ENCODE data around the gene PTPN13. TPM values are rescaled to one million over a fixed set of nuclear protein-coding genes. Genes with fewer than 3 reads are reported as not detected.

The PTPN13 gene
- total RNA-seq (not detected), polyA plus RNA-seq (not detected), total RNA-seq (0 to 1.1 (median 0.38) reads per million in 6 experiments)

- POLR2A ChIA-PET: no interaction called here
- no peaks in the 10 kb centered on the region for H3K36me3 Mint-ChIP-seq
Measured at GRCh38 chr4:86593688-86594558, at the start of gene PTPN13. PTPN13 (plus strand) TSS chr4:86594315; CDS start chr4:86635257, 40,942 bp downstream.

GRCh38 chr4:86547140-86547539 lies 47.0 kb upstream of the PTPN13 start:
- Mint-ChIP-seq H3K9me3 (peaks cover 0 to 5% (median 0%) of the 10 kb centered on the region in 9 donors), H3K36me3 (no peaks in the 10 kb centered on the region), H3K4me1 (peaks cover 0 to 13% (median 7%) of the 10 kb centered on the region in 4 donors), H3K27ac (no peak overlapping the region), H3K27me3 (peaks cover 2 to 12% (median 5%) of the 10 kb centered on the region in 5 donors), H3K4me3 (no peak overlapping the region)
- ATAC-seq (no peak), DNase-seq (no peak)
- POLR2A ChIA-PET: no interaction called here

More at GRCh38 chr4:86593688-86594558, at the start of gene PTPN13:
- ATAC-seq: peak; percentile 46 to 82
- peak within 1 kb of the TSS in 1 of 10 donors; percentile 12 for H3K27ac Mint-ChIP-seq
- DNase-seq: peak in 5 of 10 donors; percentile 1 to 67 (median 20)
- H3K27me3 Mint-ChIP-seq: peaks cover 23 to 64% (median 35%) of the 10 kb centered on the region in 5 donors
- peaks cover 0 to 3% (median 0%) of the 10 kb centered on the region in 9 donors for H3K9me3 Mint-ChIP-seq
- H3K4me3 Mint-ChIP-seq: peak within 1 kb of the TSS; percentile 63 to 89 (median 80)
- H3K4me1 Mint-ChIP-seq: peaks cover 8 to 17% (median 14%) of the 10 kb centered on the region in 4 donors

GRCh38 chr4:86549163-86549788 lies 44.8 kb upstream of the PTPN13 start:
- Mint-ChIP-seq H3K27me3 (peaks cover 3 to 12% (median 5%) of the 10 kb centered on the region in 5 donors), H3K4me3 (no peak overlapping the region), H3K9me3 (peaks cover 0 to 5% (median 0%) of the 10 kb centered on the region in 9 donors), H3K4me1 (peaks cover 0 to 8% (median 5%) of the 10 kb centered on the region in 4 donors), H3K36me3 (no peaks in the 10 kb centered on the region), H3K27ac (no peak overlapping the region)
- no peak for ATAC-seq
- POLR2A ChIA-PET: no interaction called here
- DNase-seq: no peak

GRCh38 chr4:86551387-86551786 lies 42.7 kb upstream of the PTPN13 start:
- H3K4me1 Mint-ChIP-seq: no peaks in the 10 kb centered on the region
- POLR2A ChIA-PET: no interaction called here

GRCh38 chr4:86554646-86555045 lies 39.5 kb upstream of the PTPN13 start:
- DNase-seq: no peak
- Mint-ChIP-seq H3K36me3 (no peaks in the 10 kb centered on the region), H3K9me3 (no peaks in the 10 kb centered on the region), H3K27ac (no peak overlapping the region), H3K4me1 (peaks cover 0 to 5% (median 0%) of the 10 kb centered on the region in 4 donors), H3K27me3 (peaks cover 0 to 15% (median 7%) of the 10 kb centered on the region in 5 donors), H3K4me3 (no peak overlapping the region)
- POLR2A ChIA-PET: no interaction called here
- ATAC-seq: no peak

More at GRCh38 chr4:86551387-86551786, 42.7 kb upstream of the PTPN13 start:
- Mint-ChIP-seq H3K27ac (no peak overlapping the region), H3K36me3 (no peaks in the 10 kb centered on the region), H3K4me3 (peak overlapping the region in 1 of 10 donors; percentile 43), H3K27me3 (peaks cover 0 to 17% (median 7%) of the 10 kb centered on the region in 5 donors), H3K9me3 (no peaks in the 10 kb centered on the region)
- DNase-seq (no peak), ATAC-seq (no peak)

- peaks cover 0 to 5% (median 0%) of the 10 kb centered on the region in 4 donors for H3K4me1 Mint-ChIP-seq
Measured at GRCh38 chr4:86556791-86557415, 37.2 kb upstream of the PTPN13 start.

GRCh38 chr4:86557526-86557925 lies 36.6 kb upstream of the PTPN13 start:
- peaks cover 0 to 11% (median 5%) of the 10 kb centered on the region in 5 donors for H3K27me3 Mint-ChIP-seq
- no peak for DNase-seq
- H3K36me3 Mint-ChIP-seq: no peaks in the 10 kb centered on the region
- peaks cover 0 to 5% (median 0%) of the 10 kb centered on the region in 4 donors for H3K4me1 Mint-ChIP-seq
- POLR2A ChIA-PET: no interaction called here
- no peak overlapping the region for H3K4me3 Mint-ChIP-seq
- H3K9me3 Mint-ChIP-seq: no peaks in the 10 kb centered on the region
- no peak for ATAC-seq
- no peak overlapping the region for H3K27ac Mint-ChIP-seq

More at GRCh38 chr4:86556791-86557415, 37.2 kb upstream of the PTPN13 start:
- no peaks in the 10 kb centered on the region for H3K36me3 Mint-ChIP-seq
- H3K9me3 Mint-ChIP-seq: no peaks in the 10 kb centered on the region
- no peak for ATAC-seq
- no peak for DNase-seq
- no peak overlapping the region for H3K27ac Mint-ChIP-seq
- H3K27me3 Mint-ChIP-seq: peaks cover 0 to 11% (median 6%) of the 10 kb centered on the region in 5 donors
- no peak overlapping the region for H3K4me3 Mint-ChIP-seq
- POLR2A ChIA-PET: no interaction called here

- no peak overlapping the region for H3K27ac Mint-ChIP-seq
- no peaks in the 10 kb centered on the region for H3K9me3 Mint-ChIP-seq
- H3K4me3 Mint-ChIP-seq: no peak overlapping the region
- no peaks in the 10 kb centered on the region for H3K36me3 Mint-ChIP-seq
- H3K4me1 Mint-ChIP-seq: peaks cover 0 to 5% (median 0%) of the 10 kb centered on the region in 4 donors
- peaks cover 0 to 7% (median 6%) of the 10 kb centered on the region in 5 donors for H3K27me3 Mint-ChIP-seq
- DNase-seq (no peak), ATAC-seq (no peak)
- POLR2A ChIA-PET: no interaction called here
Measured at GRCh38 chr4:86558258-86558657, 35.9 kb upstream of the PTPN13 start.

GRCh38 chr4:86558797-86559196 lies 35.3 kb upstream of the PTPN13 start:
- no peak overlapping the region for H3K4me3 Mint-ChIP-seq
- H3K36me3 Mint-ChIP-seq: no peaks in the 10 kb centered on the region
- no peaks in the 10 kb centered on the region for H3K9me3 Mint-ChIP-seq
- DNase-seq: no peak
- H3K27me3 Mint-ChIP-seq: peaks cover 0 to 7% (median 5%) of the 10 kb centered on the region in 5 donors
- H3K4me1 Mint-ChIP-seq: peaks cover 0 to 5% (median 0%) of the 10 kb centered on the region in 4 donors
- POLR2A ChIA-PET: no interaction called here
- no peak for ATAC-seq
- no peak overlapping the region for H3K27ac Mint-ChIP-seq

- ATAC-seq: no peak
- POLR2A ChIA-PET: no interaction called here
- DNase-seq: no peak
- Mint-ChIP-seq H3K4me3 (no peak overlapping the region), H3K9me3 (no peaks in the 10 kb centered on the region), H3K4me1 (peaks cover 0 to 5% (median 0%) of the 10 kb centered on the region in 4 donors), H3K36me3 (no peaks in the 10 kb centered on the region), H3K27me3 (peaks cover 0 to 4% (median 2%) of the 10 kb centered on the region in 5 donors), H3K27ac (no peak overlapping the region)
Measured at GRCh38 chr4:86560447-86560846, 33.7 kb upstream of the PTPN13 start.

- no peak for ATAC-seq
Measured at GRCh38 chr4:86561256-86561655, 32.9 kb upstream of the PTPN13 start.

GRCh38 chr4:86563416-86563815 lies 30.7 kb upstream of the PTPN13 start:
- H3K9me3 Mint-ChIP-seq: no peaks in the 10 kb centered on the region
- no peak overlapping the region for H3K4me3 Mint-ChIP-seq
- POLR2A ChIA-PET: no interaction called here
- no peaks in the 10 kb centered on the region for H3K36me3 Mint-ChIP-seq
- H3K4me1 Mint-ChIP-seq: no peaks in the 10 kb centered on the region
- no peak for DNase-seq
- ATAC-seq: no peak
- H3K27me3 Mint-ChIP-seq: peaks cover 0 to 11% (median 4%) of the 10 kb centered on the region in 5 donors
- H3K27ac Mint-ChIP-seq: no peak overlapping the region

More at GRCh38 chr4:86561256-86561655, 32.9 kb upstream of the PTPN13 start:
- Mint-ChIP-seq H3K27ac (no peak overlapping the region), H3K36me3 (no peaks in the 10 kb centered on the region), H3K9me3 (no peaks in the 10 kb centered on the region), H3K27me3 (peaks cover 0 to 11% (median 4%) of the 10 kb centered on the region in 5 donors), H3K4me3 (no peak overlapping the region), H3K4me1 (peaks cover 0 to 5% (median 0%) of the 10 kb centered on the region in 4 donors)
- POLR2A ChIA-PET: no interaction called here
- DNase-seq: no peak

All from naive thymus-derived CD8-positive, alpha-beta T cell (primary cell).